HFF-Myc (cell line): ENCODE results near the gene PPP2CA.

Source experiments
- DNase-seq: peaks from one replicate; pipeline ENCODE4 v3.0.0-alpha.2; 2011; ENCODE audit warnings: low read depth; ENCODE audit errors: extremely low read depth
- H3K4me3 ChIP-seq: replicated peaks from 2 replicates; pipeline ENCODE4 v1.5.1; 2011; ENCODE audit warnings: low read depth, mild to moderate bottlenecking, control low read depth, low read length
- CTCF ChIP-seq: IDR thresholded peaks from 2 replicates; pipeline ENCODE4 v1.5.1; 2012; ENCODE audit warnings: mild to moderate bottlenecking, low read depth, low read length, control low read depth; ENCODE audit errors: missing control alignments

Gene PPP2CA

GRCh38 chr5:134209477-134210245 lies 16.2 kb downstream of the PPP2CA start:
- no peak for TF ChIP-seq CTCF
- DNase-seq, result no peak
- H3K4me3 ChIP-seq, result no peak overlapping the region

GRCh38 chr5:134207696-134208095 lies 18.2 kb downstream of the PPP2CA start:
- TF ChIP-seq CTCF, result no peak
- no peak overlapping the region for H3K4me3 ChIP-seq
- DNase-seq, result no peak

GRCh38 chr5:134206627-134207160 lies 19.2 kb downstream of the PPP2CA start:
- TF ChIP-seq CTCF, result no peak
- DNase-seq, result no peak
- no peak overlapping the region for H3K4me3 ChIP-seq

- no peak overlapping the region for H3K4me3 ChIP-seq
- no peak for DNase-seq
- TF ChIP-seq CTCF, result no peak
These were observed 21.3 kb downstream of the PPP2CA start for GRCh38 chr5:134204575-134204974.

GRCh38 chr5:134203630-134204029 lies 22.2 kb downstream of the PPP2CA start:
- no peak for TF ChIP-seq CTCF
- no peak for DNase-seq

GRCh38 chr5:134195666-134196065 lies 30.2 kb downstream of the PPP2CA start:
- no peak for DNase-seq
- H3K4me3 ChIP-seq, result no peak overlapping the region
- TF ChIP-seq CTCF, result no peak

More at GRCh38 chr5:134203630-134204029, 22.2 kb downstream of the PPP2CA start:
- no peak overlapping the region for H3K4me3 ChIP-seq

- no peak overlapping the region for H3K4me3 ChIP-seq
- DNase-seq, result no peak
- no peak for TF ChIP-seq CTCF
These were observed 36.8 kb downstream of the PPP2CA start for GRCh38 chr5:134189031-134189430.
